Measurements from ENCODE around the gene PDE10A.

The PDE10A gene

GRCh38 chr6:165321150-165321549 lies 341.9 kb downstream of the PDE10A start:
- FAIRE-seq (no peak), DNase-seq (ENCODE audit: extremely low spot score, insufficient read length, low read depth) (no peak)

- FAIRE-seq = no peak
- DNase-seq (ENCODE audit: extremely low spot score, insufficient read length, low read depth) = no peak
These were observed 345.3 kb downstream of the PDE10A start for GRCh38 chr6:165317723-165318122.

- FAIRE-seq (no peak), DNase-seq (ENCODE audit: extremely low spot score, insufficient read length, low read depth) (no peak)
These were observed 353.9 kb downstream of the PDE10A start, which contains the start of gene C6orf118 for GRCh38 chr6:165308926-165309731. Gene C6orf118, minus strand, starts transcription at chr6:165309605. Its CDS starts 19 bp downstream, at chr6:165309586.

- FAIRE-seq (no peak), DNase-seq (ENCODE audit: extremely low spot score, insufficient read length, low read depth) (no peak)
These were observed 356.1 kb downstream of the PDE10A start for GRCh38 chr6:165306955-165307354.

- DNase-seq (ENCODE audit: extremely low spot score, insufficient read length, low read depth) (no peak), FAIRE-seq (no peak)
These were observed 361.4 kb downstream of the PDE10A start for GRCh38 chr6:165301372-165302246.

- no peak for DNase-seq (ENCODE audit: extremely low spot score, insufficient read length, low read depth)
- FAIRE-seq = no peak
These were observed 362.6 kb downstream of the PDE10A start for GRCh38 chr6:165300422-165300936.

GRCh38 chr6:165298875-165299274 lies 364.2 kb downstream of the PDE10A start:
- FAIRE-seq = no peak

GRCh38 chr6:165298402-165298801 lies 364.6 kb downstream of the PDE10A start:
- no peak for FAIRE-seq
- no peak for DNase-seq (ENCODE audit: extremely low spot score, insufficient read length, low read depth)

More at GRCh38 chr6:165298875-165299274, 364.2 kb downstream of the PDE10A start:
- DNase-seq (ENCODE audit: extremely low spot score, insufficient read length, low read depth) = no peak

- DNase-seq (ENCODE audit: extremely low spot score, insufficient read length, low read depth) (no peak), FAIRE-seq (no peak)
These were observed 370.4 kb downstream of the PDE10A start for GRCh38 chr6:165292657-165293056.
